ENCODE measurements around the gene SIK1. TPM values are rescaled to one million over a fixed set of nuclear protein-coding genes. Genes with fewer than 3 reads are reported as not detected.
"Not testable (repeated sequence)": the region's sequence is repeated elsewhere in the genome, so short reads cannot be mapped to it uniquely, and the experiment has no call there.

SIK1 gene
- total RNA-seq (ENCODE audit: unreplicated experiment), result 1.8 TPM
- long read RNA-seq, result 0 reads

GRCh38 chr21:43426404-43427241 lies at the start of gene SIK1:
Gene SIK1, minus strand, starts transcription at chr21:43427131. Its CDS starts 953 bp downstream, at chr21:43426178.
- H3K36me3 Mint-ChIP-seq (ENCODE audit: low read depth, unreplicated experiment); H3K27me3 Mint-ChIP-seq (ENCODE audit: unreplicated experiment); DNase-seq (ENCODE audit: low spot score); H3K9me3 Mint-ChIP-seq (ENCODE audit: unreplicated experiment); H3K4me1 Mint-ChIP-seq (ENCODE audit: unreplicated experiment); H3K27ac Mint-ChIP-seq (ENCODE audit: unreplicated experiment); H3K4me3 Mint-ChIP-seq (ENCODE audit: unreplicated experiment): not testable (repeated sequence)

- not testable (repeated sequence) for H3K27ac Mint-ChIP-seq (ENCODE audit: unreplicated experiment); H3K4me3 Mint-ChIP-seq (ENCODE audit: unreplicated experiment); H3K4me1 Mint-ChIP-seq (ENCODE audit: unreplicated experiment); H3K9me3 Mint-ChIP-seq (ENCODE audit: unreplicated experiment); DNase-seq (ENCODE audit: low spot score); H3K36me3 Mint-ChIP-seq (ENCODE audit: low read depth, unreplicated experiment); H3K27me3 Mint-ChIP-seq (ENCODE audit: unreplicated experiment)
These were observed 44.8 kb upstream of the SIK1 start for GRCh38 chr21:43471597-43472242.

GRCh38 chr21:43469719-43470458 lies 43.0 kb upstream of the SIK1 start:
- not testable (repeated sequence) for H3K4me1 Mint-ChIP-seq (ENCODE audit: unreplicated experiment); H3K4me3 Mint-ChIP-seq (ENCODE audit: unreplicated experiment); H3K9me3 Mint-ChIP-seq (ENCODE audit: unreplicated experiment); H3K36me3 Mint-ChIP-seq (ENCODE audit: low read depth, unreplicated experiment); H3K27ac Mint-ChIP-seq (ENCODE audit: unreplicated experiment); DNase-seq (ENCODE audit: low spot score); H3K27me3 Mint-ChIP-seq (ENCODE audit: unreplicated experiment)

GRCh38 chr21:43467785-43468184 lies 40.9 kb upstream of the SIK1 start:
- H3K27me3 Mint-ChIP-seq (ENCODE audit: unreplicated experiment), result no peaks in the 10 kb centered on the region
- TF ChIP-seq CTCF (IDR thresholded peaks at IDR 0.05; ENCODE audit: unreplicated experiment), result no peak
- DNase-seq (ENCODE audit: low spot score), result no peak
- H3K27ac Mint-ChIP-seq (ENCODE audit: unreplicated experiment), result no peak overlapping the region
- H3K4me1 Mint-ChIP-seq (ENCODE audit: unreplicated experiment), result peaks cover 3% of the 10 kb centered on the region
- no peaks in the 10 kb centered on the region for H3K36me3 Mint-ChIP-seq (ENCODE audit: low read depth, unreplicated experiment)
- no peaks in the 10 kb centered on the region for H3K9me3 Mint-ChIP-seq (ENCODE audit: unreplicated experiment)
- no peak overlapping the region for H3K4me3 Mint-ChIP-seq (ENCODE audit: unreplicated experiment)

GRCh38 chr21:43465159-43465558 lies 38.2 kb upstream of the SIK1 start:
- DNase-seq (ENCODE audit: low spot score); H3K36me3 Mint-ChIP-seq (ENCODE audit: low read depth, unreplicated experiment); H3K27ac Mint-ChIP-seq (ENCODE audit: unreplicated experiment); H3K4me3 Mint-ChIP-seq (ENCODE audit: unreplicated experiment); H3K27me3 Mint-ChIP-seq (ENCODE audit: unreplicated experiment); H3K4me1 Mint-ChIP-seq (ENCODE audit: unreplicated experiment); H3K9me3 Mint-ChIP-seq (ENCODE audit: unreplicated experiment): not testable (repeated sequence)

- H3K27me3 Mint-ChIP-seq (ENCODE audit: unreplicated experiment); H3K36me3 Mint-ChIP-seq (ENCODE audit: low read depth, unreplicated experiment); H3K27ac Mint-ChIP-seq (ENCODE audit: unreplicated experiment); H3K4me1 Mint-ChIP-seq (ENCODE audit: unreplicated experiment); H3K9me3 Mint-ChIP-seq (ENCODE audit: unreplicated experiment); H3K4me3 Mint-ChIP-seq (ENCODE audit: unreplicated experiment); DNase-seq (ENCODE audit: low spot score): not testable (repeated sequence)
These were observed 36.7 kb upstream of the SIK1 start for GRCh38 chr21:43463498-43464261.

GRCh38 chr21:43462932-43463331 lies 36.0 kb upstream of the SIK1 start:
- H3K4me1 Mint-ChIP-seq (ENCODE audit: unreplicated experiment); H3K36me3 Mint-ChIP-seq (ENCODE audit: low read depth, unreplicated experiment); H3K9me3 Mint-ChIP-seq (ENCODE audit: unreplicated experiment); H3K27ac Mint-ChIP-seq (ENCODE audit: unreplicated experiment); DNase-seq (ENCODE audit: low spot score); H3K4me3 Mint-ChIP-seq (ENCODE audit: unreplicated experiment); H3K27me3 Mint-ChIP-seq (ENCODE audit: unreplicated experiment): not testable (repeated sequence)

- DNase-seq (ENCODE audit: low spot score); H3K9me3 Mint-ChIP-seq (ENCODE audit: unreplicated experiment); H3K27me3 Mint-ChIP-seq (ENCODE audit: unreplicated experiment); H3K4me3 Mint-ChIP-seq (ENCODE audit: unreplicated experiment); H3K27ac Mint-ChIP-seq (ENCODE audit: unreplicated experiment); H3K4me1 Mint-ChIP-seq (ENCODE audit: unreplicated experiment); H3K36me3 Mint-ChIP-seq (ENCODE audit: low read depth, unreplicated experiment): not testable (repeated sequence)
These were observed 33.5 kb upstream of the SIK1 start for GRCh38 chr21:43460475-43460874.

GRCh38 chr21:43458995-43459394 lies 32.1 kb upstream of the SIK1 start:
- H3K9me3 Mint-ChIP-seq (ENCODE audit: unreplicated experiment); H3K4me3 Mint-ChIP-seq (ENCODE audit: unreplicated experiment); H3K27ac Mint-ChIP-seq (ENCODE audit: unreplicated experiment); H3K4me1 Mint-ChIP-seq (ENCODE audit: unreplicated experiment); H3K27me3 Mint-ChIP-seq (ENCODE audit: unreplicated experiment); H3K36me3 Mint-ChIP-seq (ENCODE audit: low read depth, unreplicated experiment); DNase-seq (ENCODE audit: low spot score): not testable (repeated sequence)

- not testable (repeated sequence) for H3K4me3 Mint-ChIP-seq (ENCODE audit: unreplicated experiment); H3K36me3 Mint-ChIP-seq (ENCODE audit: low read depth, unreplicated experiment); H3K9me3 Mint-ChIP-seq (ENCODE audit: unreplicated experiment)
These were observed 29.8 kb upstream of the SIK1 start for GRCh38 chr21:43456616-43457314.

More at GRCh38 chr21:43456616-43457314, 29.8 kb upstream of the SIK1 start:
- H3K27me3 Mint-ChIP-seq (ENCODE audit: unreplicated experiment); DNase-seq (ENCODE audit: low spot score); H3K27ac Mint-ChIP-seq (ENCODE audit: unreplicated experiment); H3K4me1 Mint-ChIP-seq (ENCODE audit: unreplicated experiment): not testable (repeated sequence)
